GM12874 (cell line): ENCODE results near the gene RPS6KA5.

Experiments
- TF ChIP-seq, protein P1 (sequence below): IDR thresholded peaks from 2 replicates; pipeline ENCODE4 v1.5.1; 2011; ENCODE audit warnings: low read depth, mild to moderate bottlenecking, control low read depth, low read length, moderate library complexity; ENCODE audit not compliant: insufficient read depth

The RPS6KA5 gene

DNA sequence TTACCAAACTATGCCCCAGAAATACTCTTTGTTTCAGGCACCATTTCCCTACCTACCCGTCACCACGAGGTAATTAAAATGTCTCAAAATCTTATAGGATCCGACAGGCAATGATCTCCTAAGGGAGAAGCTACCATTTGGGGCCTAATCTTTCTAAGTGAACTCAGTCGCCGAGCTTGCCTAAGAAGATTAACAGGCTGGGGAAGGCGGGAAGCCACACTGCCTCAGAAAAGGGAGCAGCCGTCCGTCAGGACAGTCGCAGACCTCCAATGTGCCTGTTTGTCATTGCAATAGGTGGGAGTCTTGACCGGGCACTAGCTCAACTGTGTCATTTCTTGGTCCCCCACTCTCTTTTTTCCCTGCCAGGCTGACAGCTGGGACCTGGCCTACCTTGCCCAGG lies 248.8 kb downstream of the RPS6KA5 start:
- TF ChIP-seq, protein P1, sequence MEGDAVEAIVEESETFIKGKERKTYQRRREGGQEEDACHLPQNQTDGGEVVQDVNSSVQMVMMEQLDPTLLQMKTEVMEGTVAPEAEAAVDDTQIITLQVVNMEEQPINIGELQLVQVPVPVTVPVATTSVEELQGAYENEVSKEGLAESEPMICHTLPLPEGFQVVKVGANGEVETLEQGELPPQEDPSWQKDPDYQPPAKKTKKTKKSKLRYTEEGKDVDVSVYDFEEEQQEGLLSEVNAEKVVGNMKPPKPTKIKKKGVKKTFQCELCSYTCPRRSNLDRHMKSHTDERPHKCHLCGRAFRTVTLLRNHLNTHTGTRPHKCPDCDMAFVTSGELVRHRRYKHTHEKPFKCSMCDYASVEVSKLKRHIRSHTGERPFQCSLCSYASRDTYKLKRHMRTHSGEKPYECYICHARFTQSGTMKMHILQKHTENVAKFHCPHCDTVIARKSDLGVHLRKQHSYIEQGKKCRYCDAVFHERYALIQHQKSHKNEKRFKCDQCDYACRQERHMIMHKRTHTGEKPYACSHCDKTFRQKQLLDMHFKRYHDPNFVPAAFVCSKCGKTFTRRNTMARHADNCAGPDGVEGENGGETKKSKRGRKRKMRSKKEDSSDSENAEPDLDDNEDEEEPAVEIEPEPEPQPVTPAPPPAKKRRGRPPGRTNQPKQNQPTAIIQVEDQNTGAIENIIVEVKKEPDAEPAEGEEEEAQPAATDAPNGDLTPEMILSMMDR, result no peak

DNA sequence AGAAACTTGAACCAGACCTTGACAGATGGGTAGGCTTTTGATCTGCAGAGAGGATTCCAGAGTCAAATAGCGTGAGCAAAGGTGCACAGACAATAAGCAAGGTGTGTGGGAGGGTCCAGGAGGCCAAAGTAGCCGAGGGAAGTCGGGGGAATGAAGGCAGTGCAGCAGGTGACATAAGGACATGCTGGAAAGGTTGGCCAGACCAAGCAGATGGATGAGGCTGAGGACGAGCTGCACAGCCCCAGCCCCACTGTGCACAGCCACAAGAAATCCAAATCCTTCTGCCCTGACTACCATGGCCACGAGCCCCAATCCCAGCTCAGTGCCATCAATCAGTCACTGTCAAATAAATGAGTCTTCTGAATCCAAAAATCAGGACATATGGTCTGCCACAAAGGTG lies 249.6 kb downstream of the RPS6KA5 start:
- TF ChIP-seq, protein P1, result no peak

DNA sequence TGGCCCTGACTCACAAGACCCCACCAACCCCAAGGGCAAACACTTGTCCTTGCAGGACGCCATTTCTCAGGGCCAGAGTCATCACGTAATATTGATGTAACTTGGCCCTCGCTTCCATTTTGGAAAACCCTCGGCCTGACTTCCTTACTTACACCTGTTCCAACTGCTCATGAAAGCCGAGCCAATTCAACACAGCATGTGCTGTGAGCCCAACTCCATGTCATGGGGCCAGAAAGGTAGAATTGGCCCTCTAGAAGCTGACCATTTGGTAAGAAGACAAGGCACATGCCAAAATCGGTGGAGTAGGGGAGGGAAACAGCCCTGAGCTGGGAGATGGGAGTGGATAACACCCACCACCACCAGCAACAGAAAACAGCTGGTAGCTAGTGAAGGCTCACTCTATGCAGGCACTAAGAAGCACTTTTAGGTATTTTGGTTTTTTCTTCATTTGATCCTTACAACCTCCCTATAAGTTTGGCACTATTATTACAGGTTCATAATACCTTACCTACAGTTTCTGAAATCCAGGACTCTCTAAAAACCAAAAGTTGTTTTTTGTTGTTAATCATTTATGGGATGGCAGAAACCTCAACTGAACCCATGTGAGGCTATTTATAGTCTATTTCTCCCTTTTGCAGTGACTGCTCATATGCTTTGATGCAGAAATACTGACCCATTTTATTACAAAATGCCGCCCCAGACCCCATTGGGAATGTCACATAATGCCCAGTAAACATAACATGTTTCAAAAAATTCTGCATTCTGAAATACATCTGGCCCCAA lies 250.7 kb downstream of the RPS6KA5 start:
- TF ChIP-seq, protein P1, result no peak

DNA sequence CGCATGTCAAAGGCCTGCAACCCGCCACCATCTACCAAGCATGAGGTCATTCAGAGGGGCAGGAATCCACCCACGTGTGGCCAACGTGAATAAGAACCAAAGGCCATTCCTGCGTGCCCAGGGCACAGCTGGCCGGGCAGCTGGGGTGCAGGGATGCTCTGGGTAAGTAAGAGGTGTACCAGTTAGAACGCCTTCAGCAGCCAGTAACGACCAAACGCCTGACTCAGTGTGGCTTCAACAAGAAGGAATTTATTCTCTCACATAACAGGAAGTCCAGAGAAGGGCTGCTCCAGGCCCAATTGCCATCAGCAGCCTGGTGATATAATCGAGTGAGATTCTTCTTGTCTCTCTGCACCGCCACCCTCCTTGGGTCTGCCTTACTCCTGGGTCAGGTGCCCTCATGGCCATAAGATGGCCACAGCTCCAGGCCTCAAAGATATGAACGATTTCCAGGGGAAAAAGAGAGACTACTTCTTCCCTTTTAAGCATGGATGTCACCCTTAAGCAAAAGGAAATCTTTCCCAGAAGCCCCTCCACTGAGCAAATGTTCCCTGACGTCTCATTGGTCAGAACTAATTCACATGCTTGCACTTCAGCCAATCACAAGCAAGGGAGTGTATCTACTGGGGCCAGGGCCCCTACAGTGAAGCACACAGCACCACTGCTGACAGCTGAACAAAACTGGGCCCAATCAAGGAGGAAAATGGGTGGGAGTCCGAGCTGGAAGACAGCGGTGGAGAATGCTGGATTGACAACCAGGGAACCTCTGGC lies 251.5 kb downstream of the RPS6KA5 start:
- TF ChIP-seq, protein P1, result no peak

DNA sequence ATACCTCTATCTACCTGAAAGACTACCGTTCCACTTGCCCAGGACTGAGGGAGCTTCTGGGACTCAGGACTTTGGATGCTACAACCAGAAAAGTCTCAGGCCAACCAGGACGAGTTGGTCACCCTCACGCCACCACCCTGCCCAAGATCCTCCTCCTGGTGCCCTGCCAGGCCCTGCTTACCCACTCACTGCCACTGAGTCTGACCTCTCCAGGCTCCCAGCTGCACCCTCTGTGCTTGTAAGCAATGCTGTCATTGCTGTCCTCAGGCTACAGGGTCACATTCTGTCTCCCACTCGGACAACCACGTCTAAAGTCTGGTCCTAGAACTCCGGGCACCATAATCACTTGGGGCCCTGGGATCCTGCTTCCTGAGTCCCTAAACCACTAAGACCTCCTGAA lies 253.4 kb downstream of the RPS6KA5 start:
- TF ChIP-seq, protein P1, result no peak

DNA sequence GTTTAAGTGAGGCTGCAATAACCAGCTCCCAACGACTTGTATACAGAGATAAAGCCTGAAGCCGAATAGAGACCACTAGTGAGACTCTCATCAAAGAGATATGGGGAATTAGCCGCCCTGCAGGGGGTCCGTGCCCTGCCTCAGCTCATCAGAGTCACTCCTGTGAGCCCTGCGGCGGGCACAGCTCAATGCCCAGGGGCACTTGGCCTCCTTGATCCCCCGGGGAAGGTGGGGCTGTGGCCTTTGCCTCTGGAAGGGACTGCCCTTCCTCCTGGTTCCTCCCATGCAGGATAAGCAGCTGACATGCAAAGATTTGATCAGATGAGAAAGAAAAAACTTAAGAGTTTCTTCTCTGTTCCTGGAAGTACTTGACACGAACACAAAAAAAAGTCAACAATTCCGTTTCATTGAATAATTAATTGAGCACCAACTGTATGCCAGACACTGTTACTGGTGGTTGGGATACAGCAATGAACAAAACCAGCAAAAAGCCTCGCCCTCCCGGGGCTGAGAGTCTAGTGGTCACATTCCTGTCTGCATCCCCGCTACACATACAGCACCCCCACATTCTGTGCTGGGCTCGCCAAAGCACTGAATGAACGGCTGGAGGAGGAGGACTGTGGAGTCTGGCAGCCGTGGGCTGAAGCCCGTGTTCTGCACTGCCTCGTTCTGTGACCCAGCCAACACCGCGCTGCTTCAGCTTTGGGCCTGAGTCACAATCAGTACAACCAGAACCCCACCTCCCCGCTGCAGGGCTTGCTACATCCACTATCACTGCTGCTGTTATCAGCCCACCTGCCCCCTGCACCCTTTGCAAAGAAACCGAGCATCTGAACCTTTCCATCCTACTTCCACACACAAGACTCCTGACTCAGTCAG lies 254.5 kb downstream of the RPS6KA5 start:
- TF ChIP-seq, protein P1, result no peak

DNA sequence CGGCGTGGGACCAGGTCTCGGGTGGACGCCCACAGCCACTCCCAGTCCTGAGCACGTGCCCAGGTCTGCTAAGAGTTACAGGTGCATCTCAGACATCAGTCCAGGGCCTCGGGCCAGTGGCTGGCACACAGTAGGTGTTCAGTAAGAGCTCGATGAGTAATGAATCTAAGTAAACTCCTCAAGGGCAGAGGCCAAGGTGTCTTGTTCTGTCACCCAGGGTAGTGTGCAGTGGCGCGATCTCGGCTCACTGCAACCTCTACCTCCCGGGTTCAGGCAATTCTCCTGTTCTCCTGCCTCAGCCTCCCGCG lies 255.4 kb downstream of the RPS6KA5 start:
- TF ChIP-seq, protein P1, result no peak
